ENCODE data around the gene GLYR1.

The GLYR1 gene

GRCh38 chr16:4803898-4804762 lies 43.0 kb downstream of the GLYR1 start:
- no peak for DNase-seq
- TF ChIP-seq CTCF (IDR thresholded peaks at IDR 0.05; ENCODE audit: low read length): no peak
- no peaks in the 10 kb centered on the region for H3K9me2 ChIP-seq (replicated peaks; ENCODE audit: insufficient read depth, low read length)
- H4K20me1 ChIP-seq (ENCODE audit: insufficient read depth, low read length): no peaks in the 10 kb centered on the region
- H3K27ac ChIP-seq (ENCODE audit: low read length): no peak overlapping the region
- no peak overlapping the region for H2AFZ ChIP-seq (ENCODE audit: low read length)
- H3K27me3 ChIP-seq (replicated peaks; ENCODE audit: insufficient read depth, low read length): no peaks in the 10 kb centered on the region
- no peak overlapping the region for H3K4me2 ChIP-seq (ENCODE audit: low read depth, low read length)
- H3K4me1 ChIP-seq (ENCODE audit: low read length): 0 out of 2 replicates have a peak, but pooled peaks cover 3% of the 10 kb centered on the region
- peaks cover 18% of the 10 kb centered on the region for H3F3A ChIP-seq (ENCODE audit: insufficient read depth, low read length)
- no peak overlapping the region for H3K4me3 ChIP-seq (ENCODE audit: low read length)
- H3K36me3 ChIP-seq (replicated peaks; ENCODE audit: insufficient read depth, low read length): no peaks in the 10 kb centered on the region
- H3K9ac ChIP-seq (ENCODE audit: low read length): no peak overlapping the region
- H3K9me3 ChIP-seq (replicated peaks; ENCODE audit: insufficient read depth, low read length): no peaks in the 10 kb centered on the region
- no peaks in the 10 kb centered on the region for H3K79me2 ChIP-seq (ENCODE audit: low read length)

DNA sequence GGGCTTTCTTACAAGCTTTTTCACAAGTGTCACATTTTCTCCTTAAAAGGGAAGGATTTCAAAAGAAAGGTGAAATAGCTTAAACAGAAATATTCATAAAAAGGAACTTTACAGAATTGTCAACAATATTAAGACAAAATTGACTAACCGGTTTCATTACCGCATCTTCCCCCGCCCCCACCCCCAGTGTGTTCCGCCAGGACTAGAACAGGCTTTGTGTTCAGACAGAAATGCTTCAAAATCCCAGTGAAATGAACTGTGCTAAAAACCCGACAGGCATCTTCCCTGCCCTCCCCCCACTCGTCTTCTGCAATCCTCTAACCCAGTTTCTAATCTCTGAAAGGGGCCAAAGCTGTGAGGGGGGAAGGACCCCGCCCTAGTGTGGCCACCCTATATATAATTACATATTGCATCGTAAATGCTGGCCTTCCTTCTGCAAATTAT lies 43.7 kb downstream of the GLYR1 start:
- 0 out of 2 replicates have a peak overlapping the region, but pooled peaks have one; percentile 28 for H3K9ac ChIP-seq (ENCODE audit: low read length)
- 0 out of 2 replicates have a peak, but pooled peaks cover 3% of the 10 kb centered on the region for H3K4me1 ChIP-seq (ENCODE audit: low read length)
- peak overlapping the region; percentile 72 for H3K4me3 ChIP-seq (ENCODE audit: low read length)
- H3K9me3 ChIP-seq (replicated peaks; ENCODE audit: insufficient read depth, low read length): no peaks in the 10 kb centered on the region
- H3K4me2 ChIP-seq (ENCODE audit: low read depth, low read length): peak overlapping the region; percentile 71
- H3K36me3 ChIP-seq (replicated peaks; ENCODE audit: insufficient read depth, low read length): no peaks in the 10 kb centered on the region
- H4K20me1 ChIP-seq (ENCODE audit: insufficient read depth, low read length): no peaks in the 10 kb centered on the region
- TF ChIP-seq EZH2 (optimal IDR thresholded peaks at IDR 0.05; ENCODE audit: low read depth, low read length) (no peak), EZH2phosphoT487 (IDR thresholded peaks at IDR 0.05; ENCODE audit: low read length) (no peak), CTCF (IDR thresholded peaks at IDR 0.05; ENCODE audit: low read length) (no peak)
- H3K9me2 ChIP-seq (replicated peaks; ENCODE audit: insufficient read depth, low read length): no peaks in the 10 kb centered on the region
- H3K27me3 ChIP-seq (replicated peaks; ENCODE audit: insufficient read depth, low read length): no peaks in the 10 kb centered on the region
- H2AFZ ChIP-seq (ENCODE audit: low read length): no peak overlapping the region
- H3F3A ChIP-seq (ENCODE audit: insufficient read depth, low read length): peaks cover 18% of the 10 kb centered on the region
- no peak for DNase-seq
- no peaks in the 10 kb centered on the region for H3K79me2 ChIP-seq (ENCODE audit: low read length)
- no peak overlapping the region for H3K27ac ChIP-seq (ENCODE audit: low read length)

DNA sequence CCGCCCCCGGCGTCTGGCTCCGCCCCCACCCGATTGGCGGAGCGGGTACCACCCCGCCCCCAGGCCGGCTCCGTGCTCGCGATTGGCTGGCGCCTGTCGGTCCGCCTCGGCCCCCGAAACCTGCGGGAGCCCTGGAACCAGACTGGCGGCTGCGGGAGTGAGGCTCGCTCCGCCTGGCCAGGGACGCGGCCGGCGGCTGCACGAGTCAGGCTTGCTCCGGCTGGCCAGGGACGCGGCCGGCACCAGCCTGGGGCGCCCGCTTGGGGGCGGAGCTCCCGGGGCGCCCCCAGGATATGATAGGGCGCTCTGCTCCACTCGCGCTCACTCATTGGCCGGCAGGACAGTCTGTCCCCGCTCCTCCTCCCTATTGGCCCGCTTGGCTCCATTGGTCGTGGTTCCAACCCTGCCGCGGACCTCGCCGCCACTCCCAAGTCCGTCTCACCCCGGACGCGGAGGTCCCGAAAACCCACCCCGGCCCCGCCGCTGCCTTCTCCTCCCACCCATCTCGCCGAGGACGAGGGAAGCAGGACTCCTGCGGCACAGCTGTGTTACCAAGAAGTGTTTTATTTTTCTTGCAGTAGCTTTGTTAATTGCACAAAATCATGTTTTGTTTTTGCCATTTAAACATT lies 44.3 kb downstream of the GLYR1 start:
- no peaks in the 10 kb centered on the region for H3K9me3 ChIP-seq (replicated peaks; ENCODE audit: insufficient read depth, low read length)
- no peaks in the 10 kb centered on the region for H3K36me3 ChIP-seq (replicated peaks; ENCODE audit: insufficient read depth, low read length)
- 0 out of 2 replicates have a peak, but pooled peaks cover 3% of the 10 kb centered on the region for H3K4me1 ChIP-seq (ENCODE audit: low read length)
- no peaks in the 10 kb centered on the region for H3K27me3 ChIP-seq (replicated peaks; ENCODE audit: insufficient read depth, low read length)
- H3K9ac ChIP-seq (ENCODE audit: low read length): peak overlapping the region; percentile 28; the same call in 1 of the 2 replicates
- H3K4me3 ChIP-seq (ENCODE audit: low read length): peak overlapping the region; percentile 72
- DNase-seq: peak; percentile 83
- peaks cover 18% of the 10 kb centered on the region for H3F3A ChIP-seq (ENCODE audit: insufficient read depth, low read length)
- H3K9me2 ChIP-seq (replicated peaks; ENCODE audit: insufficient read depth, low read length): no peaks in the 10 kb centered on the region
- no peaks in the 10 kb centered on the region for H3K79me2 ChIP-seq (ENCODE audit: low read length)
- peak overlapping the region; percentile 71 for H3K4me2 ChIP-seq (ENCODE audit: low read depth, low read length)
- no peak for TF ChIP-seq EZH2 (optimal IDR thresholded peaks at IDR 0.05; ENCODE audit: low read depth, low read length)
- TF ChIP-seq EZH2phosphoT487 (IDR thresholded peaks at IDR 0.05; ENCODE audit: low read length): no peak
- no peak for TF ChIP-seq CTCF (IDR thresholded peaks at IDR 0.05; ENCODE audit: low read length)
- H3K27ac ChIP-seq (ENCODE audit: low read length): peak overlapping the region; percentile 35; the same call in 1 of the 2 replicates
- peak overlapping the region; percentile 59 for H2AFZ ChIP-seq (ENCODE audit: low read length)
- no peaks in the 10 kb centered on the region for H4K20me1 ChIP-seq (ENCODE audit: insufficient read depth, low read length)

Data from MM.1S (cell line).